ENCODE measurements around the gene MYOZ2. TPM values are rescaled to one million over a fixed set of nuclear protein-coding genes. Genes with fewer than 3 reads are reported as not detected.

The MYOZ2 gene
- total RNA-seq, 2 donors from 2014 or later, result 678 to 770 TPM

- no peak overlapping the region for H3K4me3 ChIP-seq
- peaks cover 0 to 34% of the 10 kb centered on the region in 2 donors for H3K4me1 ChIP-seq
- no peak for DNase-seq (ENCODE audit: low spot score)
- TF ChIP-seq, protein P1, sequence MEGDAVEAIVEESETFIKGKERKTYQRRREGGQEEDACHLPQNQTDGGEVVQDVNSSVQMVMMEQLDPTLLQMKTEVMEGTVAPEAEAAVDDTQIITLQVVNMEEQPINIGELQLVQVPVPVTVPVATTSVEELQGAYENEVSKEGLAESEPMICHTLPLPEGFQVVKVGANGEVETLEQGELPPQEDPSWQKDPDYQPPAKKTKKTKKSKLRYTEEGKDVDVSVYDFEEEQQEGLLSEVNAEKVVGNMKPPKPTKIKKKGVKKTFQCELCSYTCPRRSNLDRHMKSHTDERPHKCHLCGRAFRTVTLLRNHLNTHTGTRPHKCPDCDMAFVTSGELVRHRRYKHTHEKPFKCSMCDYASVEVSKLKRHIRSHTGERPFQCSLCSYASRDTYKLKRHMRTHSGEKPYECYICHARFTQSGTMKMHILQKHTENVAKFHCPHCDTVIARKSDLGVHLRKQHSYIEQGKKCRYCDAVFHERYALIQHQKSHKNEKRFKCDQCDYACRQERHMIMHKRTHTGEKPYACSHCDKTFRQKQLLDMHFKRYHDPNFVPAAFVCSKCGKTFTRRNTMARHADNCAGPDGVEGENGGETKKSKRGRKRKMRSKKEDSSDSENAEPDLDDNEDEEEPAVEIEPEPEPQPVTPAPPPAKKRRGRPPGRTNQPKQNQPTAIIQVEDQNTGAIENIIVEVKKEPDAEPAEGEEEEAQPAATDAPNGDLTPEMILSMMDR (IDR thresholded peaks at IDR 0.05), result no peak
- no peaks in the 10 kb centered on the region for H3K9me3 ChIP-seq
- peak overlapping the region in 1 of 2 donors; percentile 97 for H3K27ac ChIP-seq
- H3K36me3 ChIP-seq, result peaks cover 1% of the 10 kb centered on the region
- H3K27me3 ChIP-seq, result no peaks in the 10 kb centered on the region
Measured at GRCh38 chr4:119210775-119211174, 75.1 kb downstream of the MYOZ2 start.

DNA sequence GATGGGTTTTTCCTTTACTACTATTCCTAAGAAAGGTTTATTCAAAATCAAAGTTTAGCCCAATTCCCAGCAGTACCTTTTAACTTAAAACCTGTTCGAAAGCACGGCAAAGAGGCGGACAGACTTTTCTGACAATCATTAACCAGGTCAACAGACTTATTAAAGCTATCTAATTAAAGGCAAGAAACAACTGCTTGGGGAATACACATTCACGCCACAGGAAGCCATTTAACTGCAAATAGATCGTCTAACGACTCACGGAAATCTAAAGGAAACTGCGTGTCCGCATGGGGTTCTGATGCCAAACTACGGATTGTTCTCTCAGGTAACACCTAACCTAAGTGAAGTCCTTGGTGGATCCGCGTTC, 76.2 kb downstream of the MYOZ2 start:
- H3K9me3 ChIP-seq, result no peaks in the 10 kb centered on the region
- H3K4me1 ChIP-seq, result peaks cover 0 to 24% of the 10 kb centered on the region in 2 donors
- H3K36me3 ChIP-seq, result peaks cover 4% of the 10 kb centered on the region
- TF ChIP-seq, protein P1 (IDR thresholded peaks at IDR 0.05), result no peak
- no peak for DNase-seq (ENCODE audit: low spot score)
- peak overlapping the region; percentile 86 to 91 for H3K4me3 ChIP-seq
- H3K27ac ChIP-seq, result peak overlapping the region; percentile 96 to 97
- H3K27me3 ChIP-seq, result no peaks in the 10 kb centered on the region

- Histone ChIP-seq H3K9me3 (no peaks in the 10 kb centered on the region), H3K27me3 (no peaks in the 10 kb centered on the region), H3K4me3 (peak within 1 kb of the TSS; percentile 86 to 91), H3K36me3 (peaks cover 7% of the 10 kb centered on the region), H3K4me1 (peaks cover 0 to 21% of the 10 kb centered on the region in 2 donors), H3K27ac (peak within 1 kb of the TSS; percentile 96 to 97)
- peak; percentile 99 for DNase-seq (ENCODE audit: low spot score)
- TF ChIP-seq, protein P1 (IDR thresholded peaks at IDR 0.05), result no peak
Measured at GRCh38 chr4:119212234-119212963, 76.8 kb downstream of the MYOZ2 start, which contains the start of gene USP53. Gene USP53 (plus strand): TSS chr4:119212713. CDS start chr4:119239760, 27,047 bp downstream.

DNA sequence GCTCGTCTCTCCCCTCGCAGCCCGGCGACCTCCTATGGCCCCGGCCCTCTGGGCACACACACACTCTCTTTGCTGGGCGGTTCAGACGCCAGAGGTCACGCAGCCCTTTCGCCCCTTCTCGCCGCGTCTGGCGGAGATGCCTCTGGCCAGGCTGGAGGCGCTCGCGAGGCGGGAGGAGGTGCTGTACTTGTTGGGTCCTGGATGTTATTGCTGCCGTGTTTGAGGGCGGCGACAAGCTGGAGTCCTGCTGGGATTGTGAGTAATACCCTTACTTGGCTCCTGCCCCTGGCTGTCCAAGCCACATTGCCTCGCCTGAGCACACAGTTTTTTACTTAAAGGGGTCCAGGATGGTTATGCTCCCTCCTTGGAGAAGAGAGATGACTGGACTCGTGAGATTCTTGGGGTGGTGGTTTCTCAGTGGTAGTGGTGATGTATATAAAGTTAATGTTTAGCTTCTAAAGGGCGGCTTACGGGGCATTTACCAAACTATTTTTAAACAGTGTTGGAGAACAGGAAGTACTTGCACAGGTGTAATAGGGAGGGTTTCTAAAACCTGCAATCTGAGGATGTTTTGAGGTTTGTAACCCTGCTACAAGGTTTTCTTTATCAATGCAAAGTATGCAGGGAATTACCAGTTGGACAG, 77.5 kb downstream of the MYOZ2 start:
- Histone ChIP-seq H3K36me3 (peaks cover 14% of the 10 kb centered on the region), H3K9me3 (no peaks in the 10 kb centered on the region), H3K27me3 (no peaks in the 10 kb centered on the region), H3K27ac (peak overlapping the region; percentile 96 to 97), H3K4me1 (peaks cover 0 to 27% of the 10 kb centered on the region in 2 donors), H3K4me3 (peak overlapping the region; percentile 86 to 91)
- TF ChIP-seq, protein P1 (IDR thresholded peaks at IDR 0.05), result peak in 1 of 2 donors; percentile 41
- DNase-seq (ENCODE audit: low spot score), result peak; percentile 96

GRCh38 chr4:119218093-119218492, 82.5 kb downstream of the MYOZ2 start:
- H3K27ac ChIP-seq, result no peak overlapping the region

More at GRCh38 chr4:119218093-119218492, 82.5 kb downstream of the MYOZ2 start:
- DNase-seq (ENCODE audit: low spot score), result no peak
- H3K9me3 ChIP-seq, result no peaks in the 10 kb centered on the region
- H3K4me1 ChIP-seq, result peaks cover 0 to 7% of the 10 kb centered on the region in 2 donors
- H3K4me3 ChIP-seq, result no peak overlapping the region
- H3K27me3 ChIP-seq, result no peaks in the 10 kb centered on the region
- TF ChIP-seq, protein P1 (IDR thresholded peaks at IDR 0.05), result no peak
- H3K36me3 ChIP-seq, result peaks cover 62% of the 10 kb centered on the region
